HepG2 (cell line): Measurements from ENCODE around the gene NOL4L. TPM values are rescaled to one million over a fixed set of nuclear protein-coding genes. Genes with fewer than 3 reads are reported as not detected.
A peak's percentile ranks its signal among the peaks of the same experiment; 100 is the strongest.

Experiments used
- CAMTA2 ChIP-seq: sonication (generic); formaldehyde crosslinking; IDR thresholded peaks from 2 replicates; pipeline ENCODE4 v1.4.0; 2020; ENCODE audit warnings: mild to moderate bottlenecking, missing genetic modification reagents, borderline replicate concordance
- KDM6A ChIP-seq: IDR thresholded peaks from 2 replicates; pipeline ENCODE4 v1.6.1; 2016; ENCODE audit warnings: low read depth
- LCORL ChIP-seq, 2 experiments: fragments of 450-650 bp in 1 of 2; sonication (generic) in 1 of 2; formaldehyde crosslinking in 1 of 2; IDR thresholded peaks; 2 replicates each; pipeline versions ENCODE4 v1.5.0 to v1.6.1; 2017 to 2020; ENCODE audit warnings: antibody characterized with exemption in 1 of 2, missing genetic modification reagents in 1 of 2
- MTERF4 ChIP-seq: sonication (generic); formaldehyde crosslinking; IDR thresholded peaks from 2 replicates; pipeline ENCODE4 v1.8.0; 2023; ENCODE audit warnings: mild to moderate bottlenecking, missing genetic modification reagents
- RXRB ChIP-seq: IDR thresholded peaks from 2 replicates; pipeline ENCODE4 v1.6.1; 2016; ENCODE audit warnings: borderline replicate concordance, missing genetic modification reagents, missing compliant biosample characterization
- XBP1 ChIP-seq: sonication (generic); formaldehyde crosslinking; IDR thresholded peaks from 2 replicates; pipeline ENCODE4 v1.5.0; 2020; ENCODE audit warnings: missing genetic modification reagents
- ZNF256 ChIP-seq: sonication (generic); formaldehyde crosslinking; conservative IDR thresholded peaks from 2 replicates; pipeline ENCODE4 v1.4.0; 2020; ENCODE audit warnings: missing genetic modification reagents
- ZNF407 ChIP-seq: sonication (generic); formaldehyde crosslinking; IDR thresholded peaks from one replicate; pipeline ENCODE4 v1.5.1; 2020; ENCODE audit warnings: mild to moderate bottlenecking, missing genetic modification reagents; ENCODE audit errors: not compliant biosample characterization
- ZNF737 ChIP-seq: sonication (generic); formaldehyde crosslinking; IDR thresholded peaks from 2 replicates; pipeline ENCODE4 v1.5.0; 2020; ENCODE audit warnings: missing genetic modification reagents, mild to moderate bottlenecking, borderline replicate concordance
- ZNF761 ChIP-seq: sonication (generic); formaldehyde crosslinking; conservative IDR thresholded peaks from 2 replicates; pipeline ENCODE4 v1.4.0; 2020; ENCODE audit warnings: mild to moderate bottlenecking, missing genetic modification reagents
- polyA plus RNA-seq, 8 experiments: library from polyadenylated mRNA; depleted of rRNA in 3 of 8; stranded (reverse) in 7 of 8; unstranded in 1 of 8; fragments of >200 nt; fragmentation: Illumina TruSeq in 4 of 8; extraction: Trizol in 4 of 8; gene quantifications; 2 replicates each; pipeline versions ENCODE4 v1.2.1 to v1.2.3, GENCODE V29; 2011 to 2016; ENCODE audit warnings: low read depth in 4 of 8, missing spikeins in 1 of 8, mixed read lengths in 1 of 8; ENCODE audit not compliant: insufficient read depth in 1 of 8
- total RNA-seq, 5 experiments: library from RNA; depleted of rRNA; stranded (reverse); fragments of >200 nt; fragmentation: Illumina TruSeq; extraction: Trizol; gene quantifications; 2 replicates each; pipeline ENCODE4 v1.2.3, GENCODE V29; 2016; ENCODE audit warnings: low read depth in 1 of 5

Gene NOL4L
- total and polyA plus RNA-seq, 2 of the 13 experiments (the other 11 are each of a cell fraction or from before 2014, with no cell fraction given), result 16.6 to 35.4 TPM

GRCh38 chr20:32473231-32474008 lies 111.7 kb downstream of the NOL4L start (continued):
- TF ChIP-seq KDM6A (CRISPR knock-in tag) (peak; percentile 94), RXRB (peak; percentile 94), ZNF256 (0 out of 2 replicates have a peak, but pooled peaks have one; percentile 41), CAMTA2 (CRISPR knock-in tag) (peak; percentile 85), ZNF737 (CRISPR knock-in tag) (0 out of 2 replicates have a peak, but pooled peaks have one; percentile 4), ZNF407 (CRISPR knock-in tag) (peak; percentile 89), MTERF4 (peak; percentile 92), LCORL (IDR thresholded peaks at IDR 0.05) (peak; percentile 89), LCORL (CRISPR knock-in tag; IDR thresholded peaks at IDR 0.05) (peak; percentile 100), ZNF761 (CRISPR knock-in tag) (no peak), XBP1 (CRISPR knock-in tag) (no peak)
